ENCODE data around the gene ALAD.

Gene ALAD

GRCh38 chr9:113376634-113377567 is 24.2 kb downstream of the ALAD start, which contains the start of gene HDHD3:
HDHD3 (minus strand) TSS chr9:113376986; CDS start chr9:113374354, 2,632 bp downstream.
- TF ChIP-seq, protein P1, sequence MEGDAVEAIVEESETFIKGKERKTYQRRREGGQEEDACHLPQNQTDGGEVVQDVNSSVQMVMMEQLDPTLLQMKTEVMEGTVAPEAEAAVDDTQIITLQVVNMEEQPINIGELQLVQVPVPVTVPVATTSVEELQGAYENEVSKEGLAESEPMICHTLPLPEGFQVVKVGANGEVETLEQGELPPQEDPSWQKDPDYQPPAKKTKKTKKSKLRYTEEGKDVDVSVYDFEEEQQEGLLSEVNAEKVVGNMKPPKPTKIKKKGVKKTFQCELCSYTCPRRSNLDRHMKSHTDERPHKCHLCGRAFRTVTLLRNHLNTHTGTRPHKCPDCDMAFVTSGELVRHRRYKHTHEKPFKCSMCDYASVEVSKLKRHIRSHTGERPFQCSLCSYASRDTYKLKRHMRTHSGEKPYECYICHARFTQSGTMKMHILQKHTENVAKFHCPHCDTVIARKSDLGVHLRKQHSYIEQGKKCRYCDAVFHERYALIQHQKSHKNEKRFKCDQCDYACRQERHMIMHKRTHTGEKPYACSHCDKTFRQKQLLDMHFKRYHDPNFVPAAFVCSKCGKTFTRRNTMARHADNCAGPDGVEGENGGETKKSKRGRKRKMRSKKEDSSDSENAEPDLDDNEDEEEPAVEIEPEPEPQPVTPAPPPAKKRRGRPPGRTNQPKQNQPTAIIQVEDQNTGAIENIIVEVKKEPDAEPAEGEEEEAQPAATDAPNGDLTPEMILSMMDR (conservative IDR thresholded peaks at IDR 0.05; ENCODE audit: low read depth, low read length), result no peak
- H3K4me3 ChIP-seq (ENCODE audit: low read length), result peak within 1 kb of the TSS; percentile 79
- no peak for DNase-seq (ENCODE audit: low read depth)

DNA sequence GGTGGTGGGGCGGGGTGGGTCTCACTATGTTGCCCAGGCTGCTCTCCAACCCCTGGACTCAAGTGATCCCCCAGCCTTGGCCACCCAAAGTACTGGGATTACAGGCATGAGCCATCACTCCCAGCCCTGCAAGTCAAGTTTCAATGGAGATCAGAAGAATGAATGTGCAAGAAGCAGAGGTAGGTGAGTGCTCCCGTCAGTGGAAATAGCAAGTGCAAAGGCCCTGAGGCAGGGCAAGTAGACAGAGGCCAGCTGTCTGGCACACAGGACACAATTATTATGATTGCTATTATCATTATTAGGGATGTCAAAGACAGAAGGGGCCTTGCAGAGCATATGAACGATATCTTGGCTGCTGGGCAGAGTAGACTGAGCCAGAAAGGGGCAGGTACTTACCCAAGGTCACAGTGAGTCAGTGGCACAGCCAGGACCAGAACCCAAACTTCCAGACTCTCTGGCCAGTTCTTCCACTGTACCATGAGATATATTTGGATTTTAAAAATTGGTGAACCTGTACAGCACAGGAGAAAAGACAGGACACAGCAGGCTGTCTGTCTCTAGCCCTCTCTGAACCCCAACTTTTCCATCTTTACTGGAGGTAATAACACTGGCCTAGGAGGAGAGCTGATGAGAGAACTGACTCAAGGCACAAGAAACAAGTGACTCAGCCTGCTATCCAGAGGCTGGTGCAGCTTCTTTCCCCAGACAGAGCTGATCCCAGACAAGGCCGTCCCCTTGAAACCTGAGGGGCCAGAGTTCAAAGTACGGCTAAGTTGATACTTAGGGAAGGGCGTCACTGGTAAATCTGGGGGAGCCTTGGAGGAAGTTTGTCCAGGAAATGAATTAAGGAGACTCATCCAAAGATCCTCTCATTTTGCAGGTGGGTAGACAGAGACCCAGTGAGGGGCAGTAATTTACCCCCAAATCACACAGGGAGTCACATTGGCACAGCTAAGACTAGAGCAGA is 25.7 kb downstream of the ALAD start:
- DNase-seq (ENCODE audit: low read depth), result no peak
- TF ChIP-seq, protein P1 (conservative IDR thresholded peaks at IDR 0.05; ENCODE audit: low read depth, low read length), result no peak
- H3K4me3 ChIP-seq (ENCODE audit: low read length), result peak overlapping the region; percentile 17

DNA sequence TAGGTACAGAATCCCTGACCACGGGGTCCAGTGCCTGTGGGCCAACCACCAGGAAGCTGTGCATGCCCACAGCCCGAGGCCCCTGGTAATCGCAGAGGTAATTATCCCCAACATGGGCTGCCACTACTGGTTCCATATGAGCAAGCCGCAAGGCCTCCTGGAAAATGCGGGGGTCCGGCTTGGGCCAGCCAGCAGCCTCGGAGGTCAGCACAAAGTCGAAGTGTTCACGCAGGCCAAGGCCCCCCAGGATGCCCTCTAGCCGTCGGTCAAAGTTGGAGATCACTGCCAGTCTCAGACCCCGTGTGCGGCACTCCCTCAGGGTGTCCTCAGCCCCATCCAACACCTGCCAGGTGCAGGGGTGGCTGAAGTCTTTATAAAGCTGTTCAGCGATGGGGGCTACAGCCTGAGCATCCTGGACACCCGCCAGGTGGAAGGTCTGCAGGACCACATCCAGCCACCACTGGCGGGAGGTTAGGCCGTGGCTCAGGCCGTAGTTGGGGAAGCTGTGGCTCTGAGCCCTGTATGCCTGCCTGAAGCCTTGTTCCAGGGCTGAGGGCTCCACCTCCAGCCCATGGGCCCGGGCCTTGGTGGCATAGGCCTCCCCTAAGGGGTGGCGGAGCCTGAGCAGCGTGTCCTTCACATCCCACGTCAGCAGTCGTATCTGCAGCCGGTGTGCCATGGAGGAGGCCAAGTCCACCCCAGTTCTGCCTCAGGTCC is 27.2 kb downstream of the ALAD start:
- TF ChIP-seq, protein P1 (conservative IDR thresholded peaks at IDR 0.05; ENCODE audit: low read depth, low read length), result no peak
- no peak overlapping the region for H3K4me3 ChIP-seq (ENCODE audit: low read length)
- DNase-seq (ENCODE audit: low read depth), result no peak

DNA sequence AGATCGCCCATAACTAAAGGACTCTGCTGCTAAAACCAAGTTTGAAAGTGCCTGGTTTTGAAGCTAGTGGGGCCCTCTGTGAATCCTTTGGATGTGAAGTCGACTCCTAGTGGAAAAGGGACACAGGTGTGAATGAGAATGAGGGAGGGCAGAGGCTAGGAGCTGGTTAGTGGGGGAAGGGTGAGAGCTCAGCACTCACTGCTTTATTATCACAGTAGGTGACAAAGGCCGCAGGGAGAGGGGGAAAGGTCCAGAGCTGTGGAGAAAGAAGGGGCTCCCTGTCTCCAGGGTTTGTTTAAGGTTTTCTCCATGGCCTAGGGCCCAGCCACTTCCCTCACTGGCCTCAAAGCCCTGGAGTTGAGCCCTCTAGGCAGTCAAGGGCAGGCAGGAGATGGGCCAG is 27.8 kb downstream of the ALAD start:
- TF ChIP-seq, protein P1 (conservative IDR thresholded peaks at IDR 0.05; ENCODE audit: low read depth, low read length), result no peak
- no peak for DNase-seq (ENCODE audit: low read depth)
- no peak overlapping the region for H3K4me3 ChIP-seq (ENCODE audit: low read length)

DNA sequence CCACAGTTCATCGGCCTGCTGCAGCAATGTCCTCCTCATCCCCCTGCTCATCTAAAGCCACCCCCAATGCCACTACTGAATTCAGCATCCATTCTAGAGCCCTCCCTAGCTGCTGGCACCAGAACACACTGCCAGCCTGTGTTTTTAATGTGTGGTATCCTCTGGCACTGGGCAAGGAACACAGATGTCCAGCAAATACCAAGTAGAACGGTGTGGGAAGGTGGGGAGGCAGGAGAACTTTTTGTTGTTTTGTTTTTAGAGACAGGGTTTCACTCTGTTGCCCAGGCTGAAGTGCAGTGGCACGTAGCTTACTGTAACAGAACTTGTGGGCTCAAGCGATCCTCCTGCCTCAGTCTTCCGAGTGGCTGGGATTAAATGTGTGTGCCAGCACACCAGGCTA is 29.0 kb downstream of the ALAD start:
- TF ChIP-seq, protein P1 (conservative IDR thresholded peaks at IDR 0.05; ENCODE audit: low read depth, low read length), result no peak
- DNase-seq (ENCODE audit: low read depth), result no peak
- H3K4me3 ChIP-seq (ENCODE audit: low read length), result no peak overlapping the region

GRCh38 chr9:113370806-113371325 is 30.2 kb downstream of the ALAD start:
- TF ChIP-seq, protein P1 (conservative IDR thresholded peaks at IDR 0.05; ENCODE audit: low read depth, low read length), result no peak
- H3K4me3 ChIP-seq (ENCODE audit: low read length), result no peak overlapping the region
- no peak for DNase-seq (ENCODE audit: low read depth)

All from retinal pigment epithelial cell (primary cell).